GM12891 (cell line): ENCODE measurements around the gene LUC7L2.

Experiments used
- PAX5 ChIP-seq: IDR thresholded peaks from 2 replicates; pipeline ENCODE4 v1.6.1; 2011; ENCODE audit warnings: low read length, moderate library complexity, mild to moderate bottlenecking; ENCODE audit not compliant: insufficient read depth, severe bottlenecking
- POLR2A ChIP-seq: IDR thresholded peaks from 2 replicates; pipeline ENCODE4 v1.6.1; 2011; ENCODE audit warnings: low read depth, low read length, control low read depth
- POLR2AphosphoS5 ChIP-seq: IDR thresholded peaks from 2 replicates; pipeline ENCODE4 v1.6.1; 2011; ENCODE audit warnings: low read depth, low read length, control low read depth
- TAF1 ChIP-seq: IDR thresholded peaks from 2 replicates; pipeline ENCODE4 v1.6.1; 2011; ENCODE audit warnings: low read depth, low read length, control low read depth

- no peak for TF ChIP-seq POLR2A
- TF ChIP-seq TAF1 = no peak
- TF ChIP-seq POLR2AphosphoS5 = no peak
- TF ChIP-seq PAX5 = no peak
Measured at GRCh38 chr7:139451638-139452037, 91.9 kb downstream of the LUC7L2 start.
